ENCODE results near the gene TUBB8. TPM values are rescaled to one million over a fixed set of nuclear protein-coding genes. Genes with fewer than 3 reads are reported as not detected.
"Not testable (repeated sequence)": the region's sequence is repeated elsewhere in the genome, so short reads cannot be mapped to it uniquely, and the experiment has no call there.

Gene TUBB8
- total RNA-seq, 2 donors from 2014 or later = not detected

GRCh38 chr10:79532-80215 is 30.6 kb upstream of the TUBB8 start:
- no peak for TF ChIP-seq CTCF (IDR thresholded peaks at IDR 0.05)
- H3K27me3 ChIP-seq = no peaks in the 10 kb centered on the region
- intact Hi-C loops (cut with DNase I) = no loop called here

DNA sequence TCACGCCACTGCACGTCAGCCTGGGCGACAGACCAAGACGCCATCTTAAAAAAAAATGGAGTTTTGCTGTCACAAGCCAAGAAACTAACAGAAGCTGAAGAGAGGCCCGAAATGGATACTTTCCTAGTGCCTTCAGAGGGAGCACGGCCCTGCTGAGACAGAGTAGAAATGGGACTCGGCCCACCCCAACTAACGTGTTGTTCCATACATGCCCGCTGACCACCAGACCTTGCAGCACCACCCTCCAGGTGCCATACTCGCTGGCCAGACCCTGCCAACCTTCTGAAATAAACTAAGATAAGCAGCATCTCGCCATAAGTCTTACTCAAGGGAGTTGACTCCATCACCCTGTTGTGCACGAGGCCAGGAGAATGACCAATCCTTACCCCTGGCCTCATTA is 29.5 kb upstream of the TUBB8 start:
- Histone ChIP-seq H3K27me3 (no peaks in the 10 kb centered on the region), H3K27ac (no peak overlapping the region), H3K9me3 (no peaks in the 10 kb centered on the region), H3K4me1 (no peaks in the 10 kb centered on the region), H3K36me3 (no peaks in the 10 kb centered on the region), H3K9ac (ENCODE audit: low read depth in 2 of 2, low read length in 2 of 2) (no peak overlapping the region), H3K4me3 (no peak overlapping the region)
- no peak for DNase-seq
- TF ChIP-seq CTCF (IDR thresholded peaks at IDR 0.05) = no peak
- intact Hi-C loops (cut with DNase I) = no loop called here

More at GRCh38 chr10:79532-80215, 30.6 kb upstream of the TUBB8 start:
- Histone ChIP-seq H3K9me3 (no peaks in the 10 kb centered on the region), H3K4me3 (no peak overlapping the region), H3K9ac (ENCODE audit: low read depth in 2 of 2, low read length in 2 of 2) (no peak overlapping the region), H3K36me3 (no peaks in the 10 kb centered on the region), H3K4me1 (no peaks in the 10 kb centered on the region), H3K27ac (no peak overlapping the region)
- DNase-seq = no peak

- H3K9ac ChIP-seq (ENCODE audit: low read depth in 2 of 2, low read length in 2 of 2); H3K27me3 ChIP-seq; H3K4me1 ChIP-seq; intact Hi-C loops (cut with DNase I); DNase-seq; H3K9me3 ChIP-seq; H3K36me3 ChIP-seq; H3K27ac ChIP-seq: not testable (repeated sequence)
- peak overlapping the region; percentile 47 for H3K4me3 ChIP-seq
Observed at GRCh38 chr10:74266-74621, 25.1 kb upstream of the TUBB8 start.

- intact Hi-C loops (cut with DNase I); H3K4me1 ChIP-seq; H3K9me3 ChIP-seq; H3K36me3 ChIP-seq; H3K9ac ChIP-seq (ENCODE audit: low read depth in 2 of 2, low read length in 2 of 2); H3K27me3 ChIP-seq; H3K27ac ChIP-seq: not testable (repeated sequence)
- H3K4me3 ChIP-seq = peak overlapping the region; percentile 47
- TF ChIP-seq CTCF (IDR thresholded peaks at IDR 0.05) = peak; percentile 43
- peak; percentile 47 for DNase-seq
Observed at GRCh38 chr10:73543-74265, 24.6 kb upstream of the TUBB8 start.

- H3K9me3 ChIP-seq; H3K36me3 ChIP-seq; H3K4me3 ChIP-seq; H3K4me1 ChIP-seq; H3K27me3 ChIP-seq; DNase-seq; H3K9ac ChIP-seq (ENCODE audit: low read depth in 2 of 2, low read length in 2 of 2); H3K27ac ChIP-seq; intact Hi-C loops (cut with DNase I): not testable (repeated sequence)
Observed at GRCh38 chr10:68156-68555, 19.1 kb upstream of the TUBB8 start.

GRCh38 chr10:49926-50325 is 830 bp upstream of the TUBB8 start:
- intact Hi-C loops (cut with DNase I); H3K27me3 ChIP-seq: not testable (repeated sequence)

DNA sequence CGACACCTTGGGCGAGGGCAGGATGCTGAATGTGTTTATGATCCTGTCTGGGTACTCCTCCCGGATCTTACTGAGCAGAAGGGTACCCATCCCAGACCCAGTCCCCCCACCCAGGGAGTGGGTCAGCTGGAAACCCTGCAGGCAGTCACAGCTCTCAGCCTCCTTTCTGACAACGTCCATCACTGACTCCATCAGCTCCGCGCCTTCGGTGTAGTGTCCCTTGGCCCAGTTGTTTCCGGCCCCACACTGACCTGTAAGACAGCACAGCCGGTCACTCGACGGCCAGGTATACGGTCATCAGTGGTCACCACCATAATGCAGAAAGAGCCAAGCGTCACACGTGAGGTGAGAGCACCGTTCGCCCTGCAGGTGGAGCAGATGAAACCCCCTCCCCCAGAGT is 1.2 kb downstream of the TUBB8 start:
- H3K9ac ChIP-seq (ENCODE audit: low read depth in 2 of 2, low read length in 2 of 2); H3K4me1 ChIP-seq; H3K27ac ChIP-seq; H3K27me3 ChIP-seq; H3K36me3 ChIP-seq; H3K9me3 ChIP-seq; intact Hi-C loops (cut with DNase I); DNase-seq; H3K4me3 ChIP-seq: not testable (repeated sequence)

More at GRCh38 chr10:49926-50325, 830 bp upstream of the TUBB8 start:
- H3K36me3 ChIP-seq; H3K9ac ChIP-seq (ENCODE audit: low read depth in 2 of 2, low read length in 2 of 2); DNase-seq; H3K27ac ChIP-seq; H3K9me3 ChIP-seq; H3K4me1 ChIP-seq; H3K4me3 ChIP-seq: not testable (repeated sequence)

GRCh38 chr10:13315-13635 is 35.8 kb downstream of the TUBB8 start:
- H3K4me3 ChIP-seq; H3K9me3 ChIP-seq; H3K9ac ChIP-seq (ENCODE audit: low read depth in 2 of 2, low read length in 2 of 2); H3K27ac ChIP-seq; DNase-seq; H3K4me1 ChIP-seq; H3K36me3 ChIP-seq; intact Hi-C loops (cut with DNase I); H3K27me3 ChIP-seq: not testable (repeated sequence)

DNA sequence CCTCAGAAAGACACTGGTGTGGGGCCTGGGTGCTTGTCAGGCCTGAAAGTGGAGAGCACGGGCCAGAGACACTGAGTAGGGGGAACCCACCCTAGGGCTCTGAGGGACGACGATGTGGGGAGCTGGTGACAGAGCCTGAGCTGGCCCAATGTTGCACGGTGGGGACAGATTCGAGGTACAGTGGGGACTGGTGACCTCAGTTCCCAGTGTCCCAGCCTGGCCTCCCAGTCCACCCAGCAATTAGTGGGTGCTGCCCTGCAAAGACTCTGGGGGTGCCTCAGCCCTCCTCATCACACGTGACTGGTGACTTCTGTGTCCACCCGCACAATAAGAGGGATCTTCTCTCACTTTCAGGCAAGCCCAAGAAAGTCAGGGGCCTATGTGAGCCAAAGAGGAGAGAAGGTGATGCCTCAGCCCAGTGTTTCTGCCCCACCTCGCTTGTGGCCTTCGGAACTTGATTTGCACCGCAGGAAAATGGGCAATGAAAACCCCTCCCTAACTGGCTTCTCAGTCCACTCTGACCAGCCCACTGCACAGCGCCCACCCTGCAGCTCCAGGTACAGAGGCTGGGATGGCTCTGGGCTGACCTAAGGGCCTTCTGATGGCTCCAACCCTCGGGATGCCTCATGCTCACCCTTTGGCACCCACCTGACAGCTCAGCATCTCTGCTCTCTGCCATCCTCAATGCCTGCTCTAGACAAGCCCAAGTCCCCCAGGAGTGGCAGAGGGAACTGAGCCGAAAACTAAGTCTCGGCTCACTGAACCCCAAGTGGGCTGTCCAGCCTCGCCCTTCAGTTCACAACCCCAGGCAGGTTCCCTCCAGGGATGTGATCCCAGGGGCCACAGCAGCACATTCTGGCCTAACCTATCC is 36.4 kb downstream of the TUBB8 start:
- H3K36me3 ChIP-seq; H3K9me3 ChIP-seq; H3K27ac ChIP-seq; intact Hi-C loops (cut with DNase I); DNase-seq; H3K9ac ChIP-seq (ENCODE audit: low read depth in 2 of 2, low read length in 2 of 2); H3K27me3 ChIP-seq; H3K4me3 ChIP-seq; H3K4me1 ChIP-seq: not testable (repeated sequence)

DNA sequence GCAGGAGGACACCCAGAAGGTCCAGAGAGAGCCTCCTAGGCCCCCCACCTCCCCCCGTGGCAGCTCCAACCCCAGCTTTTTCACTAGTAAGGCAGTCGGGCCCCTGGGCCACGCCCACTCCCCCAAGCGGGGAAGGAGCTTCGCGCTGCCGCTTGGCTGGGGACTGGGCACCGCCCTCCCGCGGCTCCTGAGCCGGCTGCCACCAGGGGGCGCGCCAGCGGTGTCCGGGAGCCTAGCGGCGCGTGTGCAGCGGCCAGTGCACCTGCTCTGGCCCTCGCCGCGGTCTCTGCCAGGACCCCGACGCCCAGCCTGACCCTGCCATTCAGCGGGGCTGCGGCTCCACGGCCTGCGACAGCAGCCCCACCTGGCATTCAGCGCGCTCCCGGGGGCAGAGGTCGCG is 37.8 kb downstream of the TUBB8 start:
- not testable (repeated sequence) for H3K27me3 ChIP-seq, DNase-seq, H3K9me3 ChIP-seq

More for the DNA sequence above, 37.8 kb downstream of the TUBB8 start:
- intact Hi-C loops (cut with DNase I); H3K27ac ChIP-seq; H3K4me3 ChIP-seq; H3K36me3 ChIP-seq; H3K9ac ChIP-seq (ENCODE audit: low read depth in 2 of 2, low read length in 2 of 2); H3K4me1 ChIP-seq: not testable (repeated sequence)

Data from colonic mucosa (tissue), 4 donors.